IMR-90 (cell line): ENCODE data around the gene HSPA1L. TPM values are rescaled to one million over a fixed set of nuclear protein-coding genes. Genes with fewer than 3 reads are reported as not detected.

Source experiments
- ATAC-seq: fragments of 200-7000 bp; cut with Tn5 transposase; 2 replicates; pipeline ENCODE4 v1.9.1; 2020; ENCODE audit warnings: low read depth, mild to moderate bottlenecking, moderate library complexity
- BruUV-seq: library from RNA; stranded (reverse); fragments of 400-500 nt; replicated peaks from 2 replicates; lab custom pipeline; 2021; lab: Mats Ljungman, UMichigan
- CTCF ChIA-PET: fragments of 300-600 bp; formaldehyde crosslinking; extraction: SDS; loops from one replicate; lab custom pipeline; 2021; ENCODE audit warnings: antibody characterized with exemption; lab: Yijun Ruan, JAX
- POLR2A ChIA-PET: fragments of 300-600 bp; sonication (Branson Sonifier 250); formaldehyde crosslinking; loops from one replicate; lab custom pipeline; 2022; ENCODE audit warnings: antibody characterized with exemption; ENCODE audit not compliant: unreplicated experiment; lab: Charles Lee
- DNase-seq: peaks from one replicate; pipeline ENCODE4 v3.0.0; 2013
- H2AFZ ChIP-seq: replicated peaks from 2 replicates; pipeline ENCODE3; 2013; ENCODE audit warnings: low read length, mild to moderate bottlenecking; ENCODE audit not compliant: poor library complexity
- H2AK5ac ChIP-seq: 2 replicates; pipeline ENCODE4 v1.6.1; 2013; ENCODE audit warnings: low read depth, low read length, inconsistent platforms
- H2AK9ac ChIP-seq: replicated peaks from 2 replicates; pipeline ENCODE3; 2013; ENCODE audit warnings: mild to moderate bottlenecking, low read depth, low read length, moderate library complexity; ENCODE audit not compliant: poor library complexity
- H2BK120ac ChIP-seq: 2 replicates; pipeline ENCODE4 v1.6.1; 2013; ENCODE audit warnings: low read depth, low read length, inconsistent platforms
- H2BK15ac ChIP-seq: 3 replicates; pipeline ENCODE4 v1.6.1; 2013; ENCODE audit warnings: low read depth, low read length, inconsistent platforms
- H2BK20ac ChIP-seq: 2 replicates; pipeline ENCODE4 v1.6.1; 2013; ENCODE audit warnings: low read depth, mild to moderate bottlenecking, inconsistent platforms, low read length, moderate library complexity
- H2BK5ac ChIP-seq: 2 replicates; pipeline ENCODE4 v1.6.1; 2013; ENCODE audit warnings: mild to moderate bottlenecking, low read depth, low read length, inconsistent platforms; ENCODE audit not compliant: poor library complexity, severe bottlenecking
- H3K14ac ChIP-seq: replicated peaks from 2 replicates; pipeline ENCODE4 v1.6.1; 2013; ENCODE audit warnings: low read depth, low read length, inconsistent platforms
- H3K18ac ChIP-seq: 2 replicates; pipeline ENCODE4 v1.6.1; 2013; ENCODE audit warnings: low read depth, low read length, control low read depth
- H3K23ac ChIP-seq: 2 replicates; pipeline ENCODE4 v1.6.1; 2013; ENCODE audit warnings: low read depth, low read length, inconsistent platforms
- H3K27ac ChIP-seq: 2 replicates; pipeline ENCODE4 v1.5.1; 2013; ENCODE audit warnings: mild to moderate bottlenecking, control low read depth, low read length; ENCODE audit not compliant: insufficient read depth
- H3K27me3 ChIP-seq: 2 replicates; pipeline ENCODE4 v1.6.1; 2013; ENCODE audit warnings: low read length; ENCODE audit not compliant: control insufficient read depth, insufficient read depth
- H3K36me3 ChIP-seq: 2 replicates; pipeline ENCODE4 v1.6.1; 2013; ENCODE audit warnings: low read length, mixed read lengths; ENCODE audit not compliant: control insufficient read depth, insufficient read depth
- H3K4ac ChIP-seq: 2 replicates; pipeline ENCODE4 v1.6.1; 2013; ENCODE audit warnings: low read depth, low read length, inconsistent platforms
- H3K4me1 ChIP-seq: 2 replicates; pipeline ENCODE4 v1.6.1; 2013; ENCODE audit warnings: low read length, mixed read lengths; ENCODE audit not compliant: control insufficient read depth, insufficient read depth
- H3K4me2 ChIP-seq: 2 replicates; pipeline ENCODE4 v1.6.1; 2013; ENCODE audit warnings: low read depth, mild to moderate bottlenecking, control low read depth, low read length, moderate library complexity
- H3K4me3 ChIP-seq: 2 replicates; pipeline ENCODE4 v1.5.1; 2013; ENCODE audit warnings: low read depth, mild to moderate bottlenecking, control low read depth, low read length, moderate library complexity; ENCODE audit not compliant: insufficient read depth
- H3K56ac ChIP-seq: 2 replicates; pipeline ENCODE4 v1.6.1; 2013; ENCODE audit warnings: low read length, inconsistent platforms; ENCODE audit not compliant: insufficient read depth; ENCODE audit errors: extremely low read depth
- H3K79me1 ChIP-seq, 2 experiments: 2 replicates each; pipeline ENCODE4 v1.6.1; 2013; ENCODE audit warnings: low read length in 2 of 2, inconsistent platforms in 1 of 2, low read depth in 1 of 2
- H3K9ac ChIP-seq: 2 replicates; pipeline ENCODE4 v1.6.1; 2013; ENCODE audit warnings: low read depth, low read length, control low read depth
- H3K9me1 ChIP-seq: 2 replicates; pipeline ENCODE4 v1.6.1; 2013; ENCODE audit warnings: low read length, inconsistent platforms; ENCODE audit not compliant: insufficient read depth
- H3K9me3 ChIP-seq: 2 replicates; pipeline ENCODE4 v1.6.1; 2013; ENCODE audit warnings: low read length; ENCODE audit not compliant: control insufficient read depth, insufficient read depth
- H4K20me1 ChIP-seq: 2 replicates; pipeline ENCODE4 v1.6.1; 2013; ENCODE audit warnings: low read length, inconsistent platforms; ENCODE audit not compliant: insufficient read depth
- H4K5ac ChIP-seq: 2 replicates; pipeline ENCODE4 v1.6.1; 2013; ENCODE audit warnings: mild to moderate bottlenecking, low read depth, low read length, control low read depth
- H4K8ac ChIP-seq, 2 experiments: 2 replicates each; pipeline ENCODE4 v1.6.1; 2013; ENCODE audit warnings: low read depth in 2 of 2, low read length in 2 of 2, control low read depth in 1 of 2, inconsistent platforms in 1 of 2
- H4K91ac ChIP-seq: 2 replicates; pipeline ENCODE4 v1.6.1; 2013; ENCODE audit warnings: low read depth, low read length, inconsistent platforms; ENCODE audit not compliant: insufficient read depth
- BHLHE40 ChIP-seq: fragments of 150-350 bp; IDR thresholded peaks from 2 replicates; pipeline ENCODE4 v1.6.1; 2016; ENCODE audit warnings: mild to moderate bottlenecking, low read depth, low read length
- CEBPB ChIP-seq: IDR thresholded peaks from 2 replicates; pipeline ENCODE4 v1.6.1; 2012; ENCODE audit warnings: low read depth, low read length, improper control_type of control experiment
- CHD1 ChIP-seq: IDR thresholded peaks from 2 replicates; pipeline ENCODE4 v1.6.1; 2012; ENCODE audit warnings: low read depth, low read length, improper control_type of control experiment
- FOS ChIP-seq: fragments of 150-350 bp; IDR thresholded peaks from 2 replicates; pipeline ENCODE4 v1.6.1; 2016; ENCODE audit warnings: low read depth, low read length
- MAFK ChIP-seq: IDR thresholded peaks from 2 replicates; pipeline ENCODE4 v1.6.1; 2012; ENCODE audit warnings: low read depth, low read length, improper control_type of control experiment
- MAZ ChIP-seq: IDR thresholded peaks from 2 replicates; pipeline ENCODE4 v1.6.1; 2012; ENCODE audit warnings: low read depth, mild to moderate bottlenecking, low read length, improper control_type of control experiment, moderate library complexity, borderline replicate concordance
- MXI1 ChIP-seq: IDR thresholded peaks from 2 replicates; pipeline ENCODE4 v1.6.1; 2012; ENCODE audit warnings: low read depth, mild to moderate bottlenecking, low read length, moderate library complexity, borderline replicate concordance
- NFE2L2 ChIP-seq: fragments of 150-350 bp; IDR thresholded peaks from 2 replicates; pipeline ENCODE4 v1.6.1; 2016; ENCODE audit warnings: low read depth, mild to moderate bottlenecking, low read length
- POLR2A ChIP-seq: IDR thresholded peaks from 2 replicates; pipeline ENCODE4 v1.6.1; 2012; ENCODE audit warnings: mild to moderate bottlenecking, low read depth, low read length
- RAD21 ChIP-seq: IDR thresholded peaks from 2 replicates; pipeline ENCODE4 v1.6.1; 2012; ENCODE audit warnings: low read length, improper control_type of control experiment
- RCOR1 ChIP-seq: IDR thresholded peaks from 2 replicates; pipeline ENCODE4 v1.6.1; 2012; ENCODE audit warnings: mild to moderate bottlenecking, low read length, improper control_type of control experiment; ENCODE audit not compliant: insufficient replicate concordance
- RFX5 ChIP-seq: IDR thresholded peaks from 2 replicates; pipeline ENCODE4 v1.8.0; 2012; ENCODE audit warnings: low read depth, mild to moderate bottlenecking, low read length, moderate library complexity
- SMC3 ChIP-seq: fragments of 150-350 bp; IDR thresholded peaks from 2 replicates; pipeline ENCODE4 v1.6.1; 2016; ENCODE audit warnings: low read depth, mild to moderate bottlenecking, antibody characterized with exemption, low read length, moderate library complexity
- WGBS, 2 experiments: methylation state at CpG; one replicate each; pipeline versions ENCODE4 v1.1.5 to v1.1.7; 2013; ENCODE audit warnings: missing lambda C conversion rate in 2 of 2; ENCODE audit not compliant: insufficient read length in 1 of 2; ENCODE audit errors: extremely low coverage in 2 of 2; 5-methylcytosine and 5-hydroxymethylcytosine counted together
- dilution Hi-C: fragments of 300-500 bp; cut with HindIII; formaldehyde crosslinking; loops from one replicate; pipeline ENCODE4 v1.14.3; 2018; ENCODE audit warnings: low sequenced_read_pairs; ENCODE audit not compliant: unreplicated experiment
- in situ Hi-C: fragments of 300-500 bp; cut with MboI; formaldehyde crosslinking; loops from 3 replicates; pipeline ENCODE4 v1.14.3; 2019; ENCODE audit warnings: low sequenced_read_pairs, inconsistent platforms, mixed read lengths
- intact Hi-C: fragments of 100-400 bp; cut with micrococcal nuclease; formaldehyde crosslinking; loops from 2 replicates; pipeline ENCODE4 v1.10.0; 2022
- polyA plus RNA-seq, 3 experiments: library from polyadenylated mRNA; depleted of rRNA; stranded (reverse); fragments of >200 nt; gene quantifications; 2 replicates each; pipeline ENCODE4 v1.2.3, GENCODE V29; 2012; ENCODE audit warnings: low replicate concordance in 1 of 3
- total RNA-seq: library from RNA; depleted of rRNA; stranded (reverse); fragments of >200 nt; gene quantifications from 2 replicates; pipeline ENCODE4 v1.2.3, GENCODE V29; 2012
- TF ChIP-seq, protein P1 (sequence below): fragments of 150-350 bp; IDR thresholded peaks from 2 replicates; pipeline ENCODE4 v1.6.1; 2017; ENCODE audit warnings: mild to moderate bottlenecking, antibody characterized with exemption, low read length, low read depth
- TF ChIP-seq, protein P2 (sequence below): fragments of 150-350 bp; IDR thresholded peaks from 2 replicates; pipeline ENCODE4 v1.6.1; 2016; ENCODE audit warnings: low read depth, mild to moderate bottlenecking, low read length, moderate library complexity, borderline replicate concordance
- TF ChIP-seq, protein P3 (sequence below): conservative IDR thresholded peaks from 2 replicates; pipeline ENCODE4 v1.5.1; 2012; ENCODE audit warnings: mild to moderate bottlenecking, low read depth, low read length, improper control_type of control experiment

Gene HSPA1L
- total and polyA plus RNA-seq, 2 of the 4 experiments (the other 2 are of a cell fraction) = 0.97 to 1.3 TPM

DNA sequence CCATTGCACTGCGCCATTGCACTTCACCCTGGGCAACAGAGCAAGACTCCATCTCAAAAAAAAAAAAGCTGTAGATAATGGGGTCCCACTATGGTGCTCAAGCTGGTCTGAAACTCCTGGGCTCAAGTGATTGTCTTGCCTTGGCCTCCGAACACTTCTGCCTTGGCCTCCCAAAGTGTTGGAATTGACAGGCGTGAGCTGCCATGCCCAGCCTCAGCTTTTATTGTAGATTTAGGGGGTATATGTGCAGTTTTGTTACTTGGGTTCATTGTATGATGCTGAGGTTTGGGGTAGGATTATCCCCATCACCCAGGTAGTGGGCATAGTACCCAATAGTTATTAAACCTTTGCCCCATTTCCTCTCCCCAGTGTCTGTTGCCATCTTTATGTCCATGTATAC is 23.9 kb upstream of the HSPA1L start:
- Histone ChIP-seq H3K4me2 (no peak overlapping the region), H3K18ac (no peak overlapping the region), H2AK9ac (no peak overlapping the region), H4K8ac (no peak overlapping the region), H3K4me1 (peaks cover 11% of the 10 kb centered on the region), H2BK5ac (no peak overlapping the region), H2BK15ac (no peak overlapping the region), H4K91ac (no peak overlapping the region), H3K36me3 (peaks cover 43% of the 10 kb centered on the region), H3K9ac (no peak overlapping the region), H3K27ac (no peak overlapping the region), H3K4me3 (no peak overlapping the region), H4K5ac (no peak overlapping the region), H3K56ac (no peak overlapping the region), H2BK120ac (no peak overlapping the region), H3K79me1 (peaks cover 22 to 43% of the 10 kb centered on the region in 2 experiments; a peak in 3 of 4 replicates), H3K9me3 (no peaks in the 10 kb centered on the region), H2AFZ (no peak overlapping the region), H4K20me1 (peaks cover 55% of the 10 kb centered on the region), H3K9me1 (peaks cover 7% of the 10 kb centered on the region), H2BK20ac (no peak overlapping the region), H3K23ac (no peak overlapping the region), H3K14ac (no peak overlapping the region), H2AK5ac (no peak overlapping the region), H3K4ac (no peak overlapping the region), H3K27me3 (no peaks in the 10 kb centered on the region)
- in situ Hi-C loops = loop anchor here (10.0 kb wide), 2 partner anchors 154 to 294 kb away; partner anchors contain the start of genes ATP6V1G2, DDX39B, LY6G5C and NFKBIL1
- TF ChIP-seq RAD21 (no peak), RCOR1 (no peak), BHLHE40 (no peak), NFE2L2 (no peak), MAFK (no peak), SMC3 (no peak), FOS (no peak), CEBPB (no peak), CHD1 (no peak), POLR2A (no peak), RFX5 (no peak), MAZ (no peak), MXI1 (no peak)
- TF ChIP-seq, protein P1, sequence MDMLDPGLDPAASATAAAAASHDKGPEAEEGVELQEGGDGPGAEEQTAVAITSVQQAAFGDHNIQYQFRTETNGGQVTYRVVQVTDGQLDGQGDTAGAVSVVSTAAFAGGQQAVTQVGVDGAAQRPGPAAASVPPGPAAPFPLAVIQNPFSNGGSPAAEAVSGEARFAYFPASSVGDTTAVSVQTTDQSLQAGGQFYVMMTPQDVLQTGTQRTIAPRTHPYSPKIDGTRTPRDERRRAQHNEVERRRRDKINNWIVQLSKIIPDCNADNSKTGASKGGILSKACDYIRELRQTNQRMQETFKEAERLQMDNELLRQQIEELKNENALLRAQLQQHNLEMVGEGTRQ = no peak
- TF ChIP-seq, protein P2, sequence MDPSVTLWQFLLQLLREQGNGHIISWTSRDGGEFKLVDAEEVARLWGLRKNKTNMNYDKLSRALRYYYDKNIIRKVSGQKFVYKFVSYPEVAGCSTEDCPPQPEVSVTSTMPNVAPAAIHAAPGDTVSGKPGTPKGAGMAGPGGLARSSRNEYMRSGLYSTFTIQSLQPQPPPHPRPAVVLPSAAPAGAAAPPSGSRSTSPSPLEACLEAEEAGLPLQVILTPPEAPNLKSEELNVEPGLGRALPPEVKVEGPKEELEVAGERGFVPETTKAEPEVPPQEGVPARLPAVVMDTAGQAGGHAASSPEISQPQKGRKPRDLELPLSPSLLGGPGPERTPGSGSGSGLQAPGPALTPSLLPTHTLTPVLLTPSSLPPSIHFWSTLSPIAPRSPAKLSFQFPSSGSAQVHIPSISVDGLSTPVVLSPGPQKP = no peak
- TF ChIP-seq, protein P3, sequence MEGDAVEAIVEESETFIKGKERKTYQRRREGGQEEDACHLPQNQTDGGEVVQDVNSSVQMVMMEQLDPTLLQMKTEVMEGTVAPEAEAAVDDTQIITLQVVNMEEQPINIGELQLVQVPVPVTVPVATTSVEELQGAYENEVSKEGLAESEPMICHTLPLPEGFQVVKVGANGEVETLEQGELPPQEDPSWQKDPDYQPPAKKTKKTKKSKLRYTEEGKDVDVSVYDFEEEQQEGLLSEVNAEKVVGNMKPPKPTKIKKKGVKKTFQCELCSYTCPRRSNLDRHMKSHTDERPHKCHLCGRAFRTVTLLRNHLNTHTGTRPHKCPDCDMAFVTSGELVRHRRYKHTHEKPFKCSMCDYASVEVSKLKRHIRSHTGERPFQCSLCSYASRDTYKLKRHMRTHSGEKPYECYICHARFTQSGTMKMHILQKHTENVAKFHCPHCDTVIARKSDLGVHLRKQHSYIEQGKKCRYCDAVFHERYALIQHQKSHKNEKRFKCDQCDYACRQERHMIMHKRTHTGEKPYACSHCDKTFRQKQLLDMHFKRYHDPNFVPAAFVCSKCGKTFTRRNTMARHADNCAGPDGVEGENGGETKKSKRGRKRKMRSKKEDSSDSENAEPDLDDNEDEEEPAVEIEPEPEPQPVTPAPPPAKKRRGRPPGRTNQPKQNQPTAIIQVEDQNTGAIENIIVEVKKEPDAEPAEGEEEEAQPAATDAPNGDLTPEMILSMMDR = no peak
- CTCF ChIA-PET = no interaction called here
- no TSS peak for BruUV-seq
- WGBS, 2 experiments = 100% methylated on average over 1 of the region's 3 CpGs; no CpG with 5 or more reads in 1 of the 2 experiments
- no peak for DNase-seq
- dilution Hi-C loops = no loop called here
- intact Hi-C loops = no loop called here
- POLR2A ChIA-PET = interaction anchor here (0.6 to 0.9 kb wide), 2 partner anchors 24 to 216 kb away, joined by 3 to 4 read pairs; partner anchors contain the start of gene NEU1
- ATAC-seq = no peak
